ENCODE data around the gene KIF3C. TPM values are rescaled to one million over a fixed set of nuclear protein-coding genes. Genes with fewer than 3 reads are reported as not detected.
A peak's percentile ranks its signal among the peaks of the same experiment; 100 is the strongest.

KIF3C gene
- total RNA-seq, 1 experiment from 2014 or later = 41.4 TPM

DNA sequence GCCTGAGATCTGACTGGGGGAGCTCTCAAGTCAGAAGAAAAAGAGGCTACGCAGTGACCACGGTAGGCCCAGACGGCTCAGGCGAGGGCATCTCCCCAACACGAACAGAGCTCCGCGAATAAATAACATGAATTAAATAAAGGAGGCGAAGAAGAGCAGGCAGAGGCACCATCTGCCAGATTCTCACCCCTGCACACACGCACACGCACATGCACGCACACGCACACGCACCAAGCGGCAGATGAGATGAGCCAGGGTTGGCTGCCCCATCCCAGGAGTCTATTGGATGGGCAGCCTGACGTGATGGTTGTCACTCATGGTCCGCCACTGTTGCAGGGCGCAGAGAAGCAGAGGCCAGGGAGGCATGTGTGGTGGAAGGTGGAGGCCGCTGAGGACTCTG lies 53.6 kb downstream of the KIF3C start:
- H3K23me2 ChIP-seq (ENCODE audit: insufficient read length, low read depth, low read length, poor library complexity, severe bottlenecking) = no peaks in the 10 kb centered on the region
- H4K91ac ChIP-seq (ENCODE audit: insufficient read length, low read depth, low read length) = no peak overlapping the region
- H2AFZ ChIP-seq (ENCODE audit: low read length) = no peak overlapping the region
- H3K4me1 Mint-ChIP-seq = peaks cover 9% of the 10 kb centered on the region in 2 experiments
- H3K27me3 ChIP-seq (ENCODE audit: insufficient read depth, low read length) = no peaks in the 10 kb centered on the region
- H3K27ac ChIP-seq (ENCODE audit: insufficient read length, low read depth, low read length) = no peak overlapping the region
- no peak overlapping the region for H2BK20ac ChIP-seq (ENCODE audit: low read depth, low read length, poor library complexity, severe bottlenecking)
- H2BK12ac ChIP-seq (ENCODE audit: insufficient read length, low read depth, low read length) = no peak overlapping the region
- H3K4ac ChIP-seq (ENCODE audit: low read depth, low read length) = no peak overlapping the region
- no peaks in the 10 kb centered on the region for H3K9me3 Mint-ChIP-seq
- H3K27ac Mint-ChIP-seq = peak overlapping the region in 1 of 3 experiments; percentile 91; a peak in 2 of 7 replicates
- no peak overlapping the region for H3K18ac ChIP-seq (ENCODE audit: insufficient read length, low read depth, low read length)
- H3K79me1 ChIP-seq (ENCODE audit: insufficient read depth, low read depth, low read length, poor library complexity, severe bottlenecking) = no peaks in the 10 kb centered on the region
- no CpG with 5 or more reads among the region's 18 CpGs for WGBS (ENCODE audit: extremely low coverage, insufficient read length, low lambda C conversion rate)
- no peak for DNase-seq
- no peaks in the 10 kb centered on the region for H3K9me3 ChIP-seq (ENCODE audit: control insufficient read depth, low read depth, low read length)
- H3K23ac ChIP-seq (ENCODE audit: insufficient read length, low read depth, low read length) = no peak overlapping the region
- no peak overlapping the region for H2BK120ac ChIP-seq (ENCODE audit: low read depth, low read length, poor library complexity, severe bottlenecking)
- no peaks in the 10 kb centered on the region for H4K20me1 ChIP-seq (ENCODE audit: control insufficient read depth, insufficient read depth, insufficient read length)
- no peak overlapping the region for H3K9ac ChIP-seq (ENCODE audit: extremely low read depth, insufficient read length, low read length)
- H2BK5ac ChIP-seq (ENCODE audit: insufficient read length, low read length) = no peak overlapping the region
- H3K79me2 ChIP-seq (ENCODE audit: insufficient read depth, low read length) = no peaks in the 10 kb centered on the region
- H3K4me1 ChIP-seq (ENCODE audit: insufficient read depth, low read length) = no peaks in the 10 kb centered on the region; the same call in 1 of the 2 replicates
- TF ChIP-seq, protein P1, sequence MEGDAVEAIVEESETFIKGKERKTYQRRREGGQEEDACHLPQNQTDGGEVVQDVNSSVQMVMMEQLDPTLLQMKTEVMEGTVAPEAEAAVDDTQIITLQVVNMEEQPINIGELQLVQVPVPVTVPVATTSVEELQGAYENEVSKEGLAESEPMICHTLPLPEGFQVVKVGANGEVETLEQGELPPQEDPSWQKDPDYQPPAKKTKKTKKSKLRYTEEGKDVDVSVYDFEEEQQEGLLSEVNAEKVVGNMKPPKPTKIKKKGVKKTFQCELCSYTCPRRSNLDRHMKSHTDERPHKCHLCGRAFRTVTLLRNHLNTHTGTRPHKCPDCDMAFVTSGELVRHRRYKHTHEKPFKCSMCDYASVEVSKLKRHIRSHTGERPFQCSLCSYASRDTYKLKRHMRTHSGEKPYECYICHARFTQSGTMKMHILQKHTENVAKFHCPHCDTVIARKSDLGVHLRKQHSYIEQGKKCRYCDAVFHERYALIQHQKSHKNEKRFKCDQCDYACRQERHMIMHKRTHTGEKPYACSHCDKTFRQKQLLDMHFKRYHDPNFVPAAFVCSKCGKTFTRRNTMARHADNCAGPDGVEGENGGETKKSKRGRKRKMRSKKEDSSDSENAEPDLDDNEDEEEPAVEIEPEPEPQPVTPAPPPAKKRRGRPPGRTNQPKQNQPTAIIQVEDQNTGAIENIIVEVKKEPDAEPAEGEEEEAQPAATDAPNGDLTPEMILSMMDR (conservative IDR thresholded peaks at IDR 0.05) = no peak
- no peaks in the 10 kb centered on the region for H3K27me3 Mint-ChIP-seq (ENCODE audit: low read depth)
- H2BK15ac ChIP-seq (ENCODE audit: low read depth, low read length) = no peak overlapping the region; the same call in 1 of the 2 replicates
- H3K36me3 Mint-ChIP-seq (ENCODE audit: insufficient read depth in 1 of 3, low read depth in 3 of 3) = peaks cover 21 to 40% (median 38%) of the 10 kb centered on the region in 3 experiments; a peak in 6 of 7 replicates
- H4K5ac ChIP-seq (ENCODE audit: insufficient read length, low read depth, low read length) = no peak overlapping the region
- no peak overlapping the region for H3K4me3 Mint-ChIP-seq
- no peak overlapping the region for H3K14ac ChIP-seq (ENCODE audit: insufficient read depth, low read length)
- no peak overlapping the region for H3K4me2 ChIP-seq (ENCODE audit: insufficient read depth, insufficient read length, low read length)
- H3T11ph ChIP-seq (ENCODE audit: low read length) = no peak overlapping the region
- no peak overlapping the region for H2AK5ac ChIP-seq (ENCODE audit: insufficient read length, low read length)
- H3K56ac ChIP-seq (ENCODE audit: insufficient read length, low read depth, low read length) = peak overlapping the region; percentile 26
- no peak overlapping the region for H4K8ac ChIP-seq (replicated peaks; ENCODE audit: insufficient read length, low read depth, low read length)
